Activated CD4-positive, alpha-beta T cell treated with anti-CD3 and anti-CD28 coated beads for 1 hour (primary cell): ENCODE measurements around the gene SSR3.

ENCODE experiments used
- DNase-seq: peaks from one replicate; pipeline ENCODE4 v3.0.0-alpha.2; 2020

The SSR3 gene

DNA sequence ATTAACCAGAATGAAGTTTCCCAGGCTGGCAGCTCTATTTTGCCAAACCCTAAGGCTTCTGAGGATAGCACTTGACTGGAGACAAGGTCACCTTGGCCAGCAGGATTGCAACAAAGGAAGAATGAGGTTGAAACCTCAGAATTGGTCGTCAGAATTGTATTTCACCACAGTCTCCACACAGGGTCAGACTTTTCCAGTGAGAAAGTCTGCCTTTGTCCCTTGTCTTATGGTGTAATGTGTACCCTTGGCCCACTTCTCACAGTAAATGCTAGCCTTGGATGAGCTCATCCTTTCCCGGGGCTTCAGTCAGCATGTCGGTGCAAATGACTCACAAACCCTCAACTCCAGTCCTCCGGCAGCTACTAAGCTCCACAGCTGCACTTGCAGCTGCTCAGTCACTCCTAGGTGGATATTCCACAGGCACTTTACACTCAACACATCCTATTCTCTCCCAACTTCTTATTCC, 19.7 kb downstream of the SSR3 start:
- DNase-seq = no peak

DNA sequence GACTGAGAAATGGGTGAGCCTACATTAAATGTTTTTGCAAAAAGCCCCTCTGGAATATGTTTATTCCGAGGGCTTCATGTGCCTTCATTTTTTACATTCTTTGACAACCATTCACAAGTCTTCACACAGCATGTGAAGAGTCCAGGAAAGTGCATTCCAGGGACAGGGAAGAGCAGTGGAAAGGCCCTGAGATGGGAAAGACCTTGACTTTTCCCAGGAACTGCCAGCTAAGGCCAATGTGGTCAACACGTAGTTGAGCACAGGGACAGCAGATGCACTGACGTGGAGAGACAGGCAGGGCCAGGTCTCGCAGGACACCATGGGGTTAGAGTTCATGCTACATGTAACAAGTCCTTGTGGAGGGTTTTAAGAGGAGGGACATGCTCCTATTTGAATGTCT, 21.7 kb downstream of the SSR3 start:
- no peak for DNase-seq

DNA sequence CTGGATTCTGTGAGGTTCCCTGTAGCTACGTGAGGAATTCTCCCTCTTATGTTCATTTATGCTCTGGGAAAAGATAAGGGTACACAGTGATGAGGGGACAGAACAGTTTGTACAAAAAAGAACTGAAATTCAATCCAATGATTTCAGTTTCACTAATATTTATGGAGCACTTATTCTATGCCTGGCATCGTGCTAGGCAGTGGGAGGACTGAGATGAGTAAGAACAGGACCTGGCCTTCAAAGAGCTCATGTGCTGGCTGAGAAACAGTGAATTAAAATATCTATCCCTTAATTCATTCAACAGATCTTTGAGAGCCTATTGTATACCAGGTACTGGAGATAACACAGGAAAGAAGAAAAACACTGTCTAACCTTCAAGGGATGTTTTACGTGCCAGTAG, 22.2 kb downstream of the SSR3 start:
- DNase-seq = no peak

DNA sequence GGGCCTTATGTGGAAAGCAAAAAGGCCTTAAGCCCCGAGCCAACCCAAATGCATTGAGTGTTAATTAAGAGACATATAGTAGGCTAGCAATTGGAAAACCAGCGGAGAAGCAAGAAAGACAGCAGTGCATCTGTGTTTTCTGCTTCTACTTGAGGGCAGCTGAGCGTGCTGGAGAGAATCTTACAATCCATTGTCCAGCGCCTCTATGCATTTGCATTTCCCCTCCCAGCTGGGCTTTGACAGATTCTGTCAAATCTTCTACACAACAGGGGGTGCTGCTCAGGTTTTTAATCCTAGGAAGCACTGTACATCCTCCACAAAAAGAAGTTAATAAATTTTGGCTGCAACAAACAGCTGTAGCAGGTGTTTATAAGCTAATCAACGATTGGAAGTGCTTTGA, 23.9 kb downstream of the SSR3 start:
- DNase-seq = no peak

DNA sequence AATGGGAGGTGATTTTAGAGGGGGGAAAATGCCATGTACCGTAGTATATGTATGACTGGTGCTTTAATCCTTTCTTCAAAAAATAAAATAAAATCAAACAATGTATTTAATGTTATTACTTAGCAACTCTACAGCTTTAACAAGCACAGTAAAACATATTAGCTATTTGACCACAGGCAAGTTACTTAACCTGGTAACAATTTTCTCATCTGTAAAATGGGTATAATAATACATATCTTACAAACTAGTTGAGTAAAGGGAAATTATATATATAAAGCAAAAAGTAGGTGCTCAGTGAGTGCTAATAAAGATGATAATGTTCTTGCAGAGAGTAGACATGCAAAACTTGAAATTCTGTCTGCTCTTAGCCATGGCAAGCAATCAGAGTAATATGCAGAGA, 27.9 kb downstream of the SSR3 start:
- no peak for DNase-seq

DNA sequence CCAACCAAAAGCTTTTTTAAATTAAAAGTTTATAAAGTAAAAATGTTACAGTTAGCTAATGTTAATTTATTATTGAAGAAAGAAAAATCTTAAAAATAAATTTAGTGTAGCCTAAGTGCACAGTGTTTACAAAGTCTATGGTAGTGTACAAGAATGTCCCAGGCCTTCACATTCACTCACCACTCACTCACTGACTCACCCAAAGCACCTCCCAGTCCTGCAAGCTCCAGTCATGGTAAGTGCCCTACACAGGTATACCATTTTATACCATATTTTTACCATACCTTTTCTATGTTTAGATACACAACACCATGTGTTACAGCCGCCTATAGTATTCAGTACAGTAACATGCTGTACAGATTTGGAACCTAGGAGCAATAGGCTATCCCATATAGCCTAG, 29.1 kb downstream of the SSR3 start:
- DNase-seq = no peak

DNA sequence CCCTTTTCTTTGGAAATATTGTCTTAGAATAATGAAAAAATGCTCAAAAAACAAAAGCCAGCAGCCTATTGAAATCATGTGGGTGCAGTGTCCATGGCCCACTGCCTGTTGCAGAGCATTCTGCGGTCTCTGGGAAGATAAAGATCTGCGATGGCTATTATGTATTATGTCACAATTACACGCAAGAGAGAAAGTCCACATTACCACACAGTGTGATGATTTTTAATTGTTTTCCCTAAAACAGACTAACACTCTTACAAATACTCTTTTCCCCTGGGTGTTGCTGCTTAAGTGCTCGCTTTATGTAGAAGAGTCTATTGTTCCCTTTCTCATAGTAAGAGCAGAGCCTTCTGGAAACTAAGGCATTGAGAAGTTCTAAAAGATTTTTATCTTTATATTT, 32.2 kb downstream of the SSR3 start:
- no peak for DNase-seq

DNA sequence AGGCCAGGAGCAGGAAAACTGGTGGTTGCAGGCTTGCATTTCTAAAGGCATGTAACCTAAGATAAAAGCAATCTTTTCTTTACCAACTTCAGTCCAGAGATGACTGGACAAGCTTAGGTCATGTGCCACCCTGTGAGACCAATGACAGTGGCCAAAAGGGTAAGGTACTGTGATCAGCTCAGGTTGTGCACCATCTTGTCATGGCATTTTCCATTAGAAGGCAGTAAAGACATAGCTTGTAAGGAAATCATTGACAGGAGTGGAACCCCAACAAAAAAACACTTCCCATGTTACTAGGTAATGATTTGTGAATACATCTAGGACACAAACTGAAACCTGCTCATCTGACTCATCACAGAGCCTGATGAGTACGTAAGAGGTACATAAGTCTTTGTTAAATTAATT, 35.2 kb downstream of the SSR3 start:
- DNase-seq = no peak

DNA sequence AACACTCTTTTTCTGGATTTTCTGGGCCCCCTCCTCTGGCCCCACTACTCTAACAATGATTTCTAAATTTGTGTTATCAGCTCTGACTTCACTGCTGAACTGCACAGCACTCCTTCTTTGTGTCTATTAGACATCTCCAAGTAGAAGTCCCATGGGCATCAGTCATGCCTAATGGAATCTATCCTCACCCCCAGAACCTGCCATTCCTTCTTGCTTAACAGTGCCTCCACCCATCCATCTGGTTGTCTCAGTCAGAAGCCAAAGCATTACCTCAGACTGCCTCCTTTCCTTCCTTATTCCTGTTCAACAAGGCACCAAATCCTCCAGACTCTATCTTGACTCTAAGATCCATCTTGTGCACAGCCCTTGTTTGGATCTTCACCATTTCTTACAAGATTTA, 36.2 kb downstream of the SSR3 start:
- no peak for DNase-seq

DNA sequence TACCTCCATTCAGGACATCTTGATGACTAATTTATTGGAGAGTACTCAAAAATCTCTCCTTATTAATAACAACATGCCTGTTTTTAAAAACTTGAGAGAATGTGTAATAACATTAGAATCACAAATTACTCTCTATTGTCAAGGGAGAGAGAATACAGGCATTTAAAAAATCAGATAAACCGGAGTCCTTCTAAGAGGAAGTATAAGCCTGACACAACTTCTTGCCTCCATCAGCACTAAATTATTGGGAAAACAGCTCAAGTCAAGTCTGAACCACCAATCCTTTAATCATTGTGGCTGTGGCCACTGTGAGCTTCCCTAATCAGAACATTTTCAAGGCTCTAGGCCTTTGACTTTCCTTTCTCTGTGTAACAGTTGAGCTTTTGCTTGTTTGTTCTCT, 38.0 kb downstream of the SSR3 start:
- no peak for DNase-seq

DNA sequence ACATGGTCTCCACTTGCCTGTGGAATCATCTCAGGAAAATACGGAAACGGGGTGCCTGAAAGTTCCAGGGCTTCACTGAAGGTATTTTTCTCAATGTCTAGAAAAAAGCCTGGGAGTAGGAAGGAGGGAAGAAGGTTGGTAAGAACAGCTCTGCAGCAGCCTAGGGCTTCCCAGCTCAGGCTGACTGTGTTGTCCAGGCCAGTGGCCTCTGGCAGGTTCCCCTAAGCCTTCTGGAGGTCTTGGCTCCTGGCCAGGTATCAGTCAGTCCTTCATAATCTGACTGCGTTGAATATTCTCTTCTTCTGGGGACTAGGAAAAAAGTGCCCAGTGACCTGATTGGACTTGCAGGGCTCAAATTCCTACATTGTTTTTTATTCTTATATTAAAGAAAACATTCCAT, 38.6 kb downstream of the SSR3 start:
- no peak for DNase-seq

DNA sequence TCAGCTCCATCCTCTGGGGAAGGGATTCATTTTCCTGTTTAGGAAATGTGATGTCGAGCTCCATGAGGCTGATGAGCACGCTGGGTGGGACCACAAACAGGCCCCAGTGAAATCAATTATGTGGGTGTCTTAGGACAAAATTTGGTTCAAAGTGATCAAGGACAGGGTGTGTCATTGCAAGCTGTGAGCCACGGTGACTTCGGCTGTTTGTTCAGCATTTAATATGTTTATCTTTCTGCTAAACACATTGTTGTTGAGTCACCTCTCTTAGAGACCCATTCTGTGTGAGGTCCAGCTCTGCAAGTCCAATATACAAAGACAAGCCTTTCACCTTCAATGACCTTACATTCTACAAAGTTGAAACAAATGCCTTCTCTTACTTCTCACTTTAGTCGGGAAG, 41.3 kb downstream of the SSR3 start:
- DNase-seq = no peak

DNA sequence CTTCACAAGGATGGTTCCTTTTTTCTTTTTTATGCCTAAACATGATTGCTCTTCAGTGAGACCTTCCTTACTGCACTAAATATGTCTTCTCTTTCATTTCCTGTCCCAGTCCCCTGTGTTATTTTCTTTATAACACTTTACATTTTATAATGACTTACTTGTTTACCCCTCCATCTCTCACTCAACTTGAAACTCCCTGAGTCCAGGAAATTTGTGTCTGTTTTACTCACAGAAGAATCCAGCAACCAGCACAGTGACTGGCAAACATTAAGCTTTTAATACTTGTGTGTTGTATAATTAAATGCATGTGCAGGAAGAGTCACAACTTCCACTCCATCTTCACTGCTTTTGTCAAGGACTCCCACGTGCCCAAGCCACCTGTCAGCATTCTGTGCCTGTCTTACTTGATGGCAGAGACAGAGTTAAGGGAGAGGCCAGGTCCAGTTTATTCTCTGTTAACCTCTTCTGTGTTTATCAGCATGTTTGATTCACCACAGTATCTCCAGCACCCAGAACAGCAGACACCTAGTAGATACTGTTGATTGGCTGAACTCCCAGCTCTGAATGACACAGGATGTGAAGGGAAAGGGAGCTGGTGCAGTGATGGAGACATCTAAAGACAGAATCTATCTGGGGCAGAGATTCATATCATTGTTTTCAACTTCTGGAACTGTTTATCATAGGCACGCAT, 42.8 kb downstream of the SSR3 start:
- DNase-seq = no peak

DNA sequence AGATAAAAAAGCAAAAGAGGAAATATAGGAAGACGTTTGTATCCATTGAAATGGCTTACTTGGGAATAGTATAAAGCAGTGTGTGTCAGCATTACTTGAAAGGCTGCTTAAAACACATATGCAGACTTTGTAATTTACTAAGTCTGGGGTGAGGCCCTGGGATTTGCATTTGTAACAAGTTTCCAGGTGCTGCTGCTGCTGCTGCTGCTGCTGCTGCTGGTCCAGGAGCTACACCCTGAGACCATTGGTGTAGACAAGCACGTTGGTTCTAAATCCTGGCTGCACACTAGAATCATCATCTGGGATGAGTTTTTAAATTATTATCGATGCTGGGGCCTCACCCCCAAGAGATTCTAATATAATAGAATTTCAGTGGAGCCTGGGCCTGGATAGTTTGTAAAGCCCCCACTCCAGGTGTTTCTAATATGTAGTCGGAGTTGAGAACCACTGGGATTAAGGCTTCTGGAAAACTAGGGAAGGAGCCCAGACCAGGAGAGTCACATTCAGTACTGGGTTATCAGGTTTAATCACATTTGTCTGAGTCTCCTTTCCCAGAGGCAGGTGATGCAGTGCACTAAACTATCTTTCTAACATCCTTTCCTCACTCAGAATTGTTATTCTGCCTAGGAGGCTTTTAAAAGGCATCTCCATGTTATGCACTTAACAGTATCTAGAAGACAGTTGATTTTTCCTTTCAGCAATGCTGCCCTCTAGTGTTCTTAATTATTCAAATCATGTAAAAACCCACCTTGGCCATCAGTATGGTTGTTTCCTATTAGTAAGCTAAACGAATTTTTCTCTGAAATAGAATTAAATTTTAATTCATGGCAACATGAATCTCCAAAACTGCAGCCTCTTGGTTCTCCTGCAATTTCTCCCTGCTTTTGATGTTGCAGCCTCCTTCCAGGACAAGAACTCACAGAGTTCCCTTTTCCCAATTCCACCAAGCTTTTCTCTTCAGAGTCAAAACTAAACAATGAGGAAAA, 45.4 kb downstream of the SSR3 start:
- DNase-seq = no peak

DNA sequence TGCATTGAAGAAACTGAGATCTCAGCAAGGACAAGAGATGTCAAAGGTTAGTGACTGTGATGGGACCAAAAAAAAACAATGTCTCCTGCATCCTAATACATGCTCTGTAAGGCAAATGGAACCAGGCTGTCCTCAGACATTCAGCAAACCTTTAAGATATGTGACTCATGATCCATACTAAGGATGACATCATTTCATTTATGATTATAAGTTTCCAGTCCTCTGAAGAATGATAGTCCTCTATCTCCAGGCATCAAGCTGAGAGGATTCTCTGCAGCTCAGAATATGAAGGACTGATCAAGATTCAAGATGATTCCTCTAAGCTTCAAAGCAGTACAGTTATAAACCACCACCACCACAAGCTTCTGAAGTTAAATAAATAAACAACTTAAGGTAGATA, 47.6 kb downstream of the SSR3 start:
- DNase-seq = no peak

DNA sequence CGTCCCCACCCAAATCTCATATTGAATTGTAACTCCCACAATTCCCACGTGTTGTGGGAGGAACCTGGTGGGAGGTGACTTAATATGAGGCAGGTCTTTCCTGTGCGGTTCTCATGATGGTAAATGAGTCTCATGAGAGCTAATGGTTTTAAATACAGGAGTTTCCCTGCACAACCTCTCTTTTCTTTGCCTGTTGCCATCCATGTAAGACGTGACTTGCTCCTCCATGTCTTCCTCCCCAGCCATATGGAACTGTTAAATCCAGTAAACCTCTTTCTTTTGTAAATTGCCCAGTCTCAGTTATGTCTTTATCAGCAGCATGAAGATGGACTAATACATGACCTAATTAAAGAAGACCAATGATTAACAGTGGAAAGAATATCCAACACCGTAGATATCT, 56.6 kb downstream of the SSR3 start:
- DNase-seq = no peak

DNA sequence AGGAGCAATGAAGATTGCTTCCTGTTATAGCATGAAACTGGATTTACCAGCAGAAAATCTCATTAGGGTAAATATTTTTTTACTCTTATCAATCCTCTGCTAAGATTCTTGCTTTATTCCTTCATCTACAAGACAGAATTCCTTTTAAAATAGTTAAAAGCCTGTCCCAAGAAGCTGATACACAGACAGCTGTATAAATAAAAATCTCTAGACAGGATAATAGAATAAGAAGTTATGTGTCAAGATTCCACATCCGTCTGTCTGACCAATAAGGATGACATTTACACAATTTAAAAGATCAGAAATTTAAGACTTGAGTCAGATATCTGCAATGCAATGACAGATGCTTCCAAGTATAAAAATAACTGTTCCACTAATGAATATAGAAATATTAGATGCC, 57.6 kb downstream of the SSR3 start:
- DNase-seq = no peak

DNA sequence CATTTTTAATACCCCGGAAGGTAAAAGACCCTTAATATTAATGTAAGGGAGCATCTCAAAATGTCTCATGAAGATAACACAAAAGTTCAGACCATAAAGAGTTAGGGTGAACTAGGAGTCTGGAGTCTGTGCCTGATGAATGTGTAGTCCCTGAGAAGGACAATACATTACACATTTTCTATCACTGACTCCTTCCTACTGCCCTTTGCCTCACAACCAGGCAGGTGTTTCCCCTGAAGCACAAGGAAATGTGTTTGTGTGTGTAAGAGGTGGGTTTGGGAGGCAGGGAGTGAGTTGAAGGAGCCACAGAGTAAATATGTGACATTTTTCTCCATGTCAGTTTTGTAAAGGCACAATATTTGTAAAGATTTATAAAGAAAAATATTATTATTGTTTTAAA, 59.1 kb downstream of the SSR3 start:
- no peak for DNase-seq

DNA sequence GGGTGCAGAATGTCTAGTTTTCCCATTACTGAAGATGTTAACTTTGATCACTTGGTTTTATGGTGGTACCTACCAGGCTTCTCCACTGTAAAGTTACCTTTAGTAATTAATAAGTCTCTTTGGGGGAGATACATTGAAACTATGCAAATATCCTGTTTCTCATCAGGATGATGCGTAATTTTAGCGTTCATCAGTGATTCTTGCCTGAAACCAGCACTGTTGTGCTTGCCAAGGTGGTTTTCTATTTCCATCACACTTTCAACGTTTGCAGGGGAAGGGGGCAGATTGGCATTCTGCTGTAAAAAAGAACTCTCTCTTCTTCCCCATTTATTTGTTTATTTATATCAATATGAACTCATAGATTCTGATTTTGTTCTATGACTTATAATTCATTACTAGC, 61.0 kb downstream of the SSR3 start:
- no peak for DNase-seq

DNA sequence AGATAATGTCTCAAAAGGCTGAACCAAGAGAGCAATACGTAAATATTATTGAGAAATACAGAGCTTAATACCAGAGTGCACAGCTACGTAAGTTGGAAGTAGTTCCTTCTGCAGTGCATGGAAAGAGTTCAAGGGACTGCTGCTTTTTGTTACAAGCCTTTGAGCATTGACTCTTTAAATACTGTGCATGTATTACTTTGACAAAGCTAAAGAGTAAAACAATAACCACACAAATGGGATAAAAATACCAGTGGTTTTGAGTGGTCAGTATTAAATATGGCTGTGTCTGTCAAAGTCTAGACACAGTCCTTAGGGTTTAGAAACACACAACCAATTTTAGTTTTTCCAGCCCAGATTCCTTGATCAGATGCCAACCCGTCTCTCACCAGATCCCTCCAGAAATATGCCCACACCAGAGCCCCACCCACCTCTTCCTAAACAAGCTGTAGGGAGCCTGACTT, 62.1 kb downstream of the SSR3 start:
- no peak for DNase-seq

DNA sequence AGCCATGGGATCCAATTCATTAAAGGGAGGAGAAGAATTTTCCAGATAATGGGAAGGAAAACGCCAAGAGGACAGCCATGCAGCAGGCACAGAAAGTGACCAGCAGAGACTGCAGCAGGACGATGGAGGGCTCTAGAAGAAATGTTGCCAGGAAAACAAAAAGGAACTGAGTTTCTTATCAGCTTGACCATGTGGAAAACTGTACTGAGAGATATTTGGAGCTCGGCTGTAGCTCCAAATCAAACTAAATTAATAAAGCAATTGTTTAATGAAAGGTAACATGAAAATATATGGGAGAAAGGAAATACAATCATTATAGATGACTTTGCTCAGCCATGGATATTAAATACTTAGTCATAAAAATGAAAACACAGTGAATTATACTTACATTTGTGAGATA, 63.7 kb downstream of the SSR3 start:
- no peak for DNase-seq
